Skeletal muscle satellite cell (primary cell): ENCODE results near the gene NLGN1.

Experiments
- H3K27me3 ChIP-seq: 2 replicates; pipeline ENCODE4 v1.7.0; 2013; ENCODE audit warnings: low read length; ENCODE audit not compliant: control insufficient read depth, insufficient read depth
- H3K36me3 ChIP-seq: 2 replicates; pipeline ENCODE4 v1.7.0; 2013; ENCODE audit warnings: mild to moderate bottlenecking, control low read depth, low read length; ENCODE audit not compliant: insufficient read depth
- H3K4me1 ChIP-seq: 2 replicates; pipeline ENCODE4 v1.7.0; 2013; ENCODE audit warnings: low read length; ENCODE audit not compliant: control insufficient read depth, insufficient read depth
- H3K4me2 ChIP-seq: 2 replicates; pipeline ENCODE4 v1.7.0; 2013; ENCODE audit warnings: mild to moderate bottlenecking, low read length
- H3K4me3 ChIP-seq: 2 replicates; pipeline ENCODE4 v1.7.0; 2013; ENCODE audit warnings: low read length
- H3K9ac ChIP-seq: 2 replicates; pipeline ENCODE4 v1.7.0; 2013; ENCODE audit warnings: mild to moderate bottlenecking, low read depth, low read length, moderate library complexity
- H3K9me3 ChIP-seq: replicated peaks from 2 replicates; pipeline ENCODE4 v1.7.0; 2013; ENCODE audit warnings: mild to moderate bottlenecking, control low read depth, low read length

The NLGN1 gene

DNA sequence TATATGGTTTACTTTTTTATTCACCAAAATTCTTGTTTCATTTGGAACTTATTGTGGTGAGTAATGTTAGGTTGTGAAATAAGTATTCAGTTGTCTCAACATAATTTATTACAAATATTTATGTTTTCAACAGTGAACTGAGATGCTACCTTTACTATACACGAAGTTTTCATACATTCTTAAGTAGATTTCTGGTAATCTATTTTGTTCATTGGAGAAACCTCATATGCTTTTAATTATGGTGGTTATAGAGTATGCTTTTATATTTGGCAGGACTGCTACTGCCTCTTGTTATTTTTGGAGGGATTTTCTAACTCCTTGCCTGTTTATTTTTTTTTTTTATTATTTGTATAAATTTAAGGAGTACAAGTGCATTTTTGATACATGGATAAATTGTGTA, 253.1 kb downstream of the NLGN1 start:
- Histone ChIP-seq H3K4me3 (no peak overlapping the region), H3K27me3 (no peaks in the 10 kb centered on the region), H3K4me2 (no peak overlapping the region), H3K9ac (no peak overlapping the region), H3K4me1 (no peaks in the 10 kb centered on the region), H3K9me3 (no peaks in the 10 kb centered on the region), H3K36me3 (no peaks in the 10 kb centered on the region)

DNA sequence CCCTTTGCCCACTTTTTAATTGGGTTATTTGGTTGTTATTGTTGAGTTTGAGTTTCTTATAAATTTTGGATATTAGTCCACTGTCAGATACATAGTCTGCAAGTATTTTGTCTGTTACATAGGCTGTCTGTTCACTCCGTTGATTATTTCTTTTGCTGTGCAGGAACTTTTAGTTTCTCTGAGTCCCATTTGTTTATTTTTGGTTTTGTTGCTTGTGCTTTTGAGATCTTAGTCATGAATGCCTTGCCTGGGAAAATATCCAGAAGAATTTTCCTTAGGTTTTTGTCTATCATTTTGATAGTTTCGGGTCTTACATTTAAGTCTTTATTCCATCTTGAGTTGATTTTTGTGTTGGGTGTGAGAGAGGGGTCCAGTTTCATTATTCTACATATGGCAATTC, 254.5 kb downstream of the NLGN1 start:
- Histone ChIP-seq H3K9ac (no peak overlapping the region), H3K4me1 (no peaks in the 10 kb centered on the region), H3K4me3 (no peak overlapping the region), H3K4me2 (no peak overlapping the region), H3K27me3 (no peaks in the 10 kb centered on the region), H3K9me3 (no peaks in the 10 kb centered on the region), H3K36me3 (no peaks in the 10 kb centered on the region)

DNA sequence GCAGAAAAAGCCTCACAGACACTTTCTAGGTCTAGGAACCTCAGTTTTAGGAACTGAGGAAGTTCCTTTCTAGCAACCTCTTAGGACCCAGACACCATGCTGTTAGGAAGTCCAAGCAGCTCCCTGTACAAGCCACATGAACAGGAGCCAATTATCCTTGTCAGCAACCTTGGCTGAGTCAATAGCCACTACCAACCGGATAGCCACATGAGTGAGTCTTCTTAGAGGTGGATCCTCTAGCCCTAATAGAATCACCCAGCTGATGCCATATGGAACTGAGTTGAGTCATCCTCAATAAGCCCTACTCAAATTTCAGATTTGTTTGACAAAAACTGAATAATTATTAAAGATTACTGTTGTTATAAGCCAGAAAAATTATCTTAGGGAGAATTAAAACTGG, 256.2 kb downstream of the NLGN1 start:
- no peak overlapping the region for H3K9ac ChIP-seq
- no peaks in the 10 kb centered on the region for H3K36me3 ChIP-seq
- no peak overlapping the region for H3K4me3 ChIP-seq
- no peaks in the 10 kb centered on the region for H3K4me1 ChIP-seq
- no peaks in the 10 kb centered on the region for H3K9me3 ChIP-seq
- H3K27me3 ChIP-seq = no peaks in the 10 kb centered on the region
- H3K4me2 ChIP-seq = no peak overlapping the region

DNA sequence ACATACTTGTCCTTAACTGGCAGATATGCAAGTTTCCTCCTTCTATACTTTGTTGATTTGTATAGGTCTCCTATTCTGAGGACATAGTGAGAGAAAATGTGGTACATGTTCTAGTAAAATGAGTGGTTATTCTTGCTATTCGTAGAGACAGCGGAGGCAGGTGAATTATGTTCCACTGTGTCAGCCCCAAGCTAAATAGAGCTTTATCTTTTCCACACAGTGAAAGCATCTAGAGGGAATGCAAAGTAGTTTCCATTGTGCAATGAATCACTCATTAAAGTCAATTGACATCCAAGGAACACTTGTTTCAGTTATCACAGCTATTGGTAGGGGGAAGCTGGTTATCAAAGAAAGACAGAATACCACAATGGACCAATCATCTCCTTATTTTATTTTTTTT, 262.4 kb downstream of the NLGN1 start:
- Histone ChIP-seq H3K4me2 (no peak overlapping the region), H3K4me1 (no peaks in the 10 kb centered on the region), H3K9ac (no peak overlapping the region), H3K36me3 (no peaks in the 10 kb centered on the region), H3K27me3 (no peaks in the 10 kb centered on the region), H3K9me3 (no peaks in the 10 kb centered on the region), H3K4me3 (no peak overlapping the region)

DNA sequence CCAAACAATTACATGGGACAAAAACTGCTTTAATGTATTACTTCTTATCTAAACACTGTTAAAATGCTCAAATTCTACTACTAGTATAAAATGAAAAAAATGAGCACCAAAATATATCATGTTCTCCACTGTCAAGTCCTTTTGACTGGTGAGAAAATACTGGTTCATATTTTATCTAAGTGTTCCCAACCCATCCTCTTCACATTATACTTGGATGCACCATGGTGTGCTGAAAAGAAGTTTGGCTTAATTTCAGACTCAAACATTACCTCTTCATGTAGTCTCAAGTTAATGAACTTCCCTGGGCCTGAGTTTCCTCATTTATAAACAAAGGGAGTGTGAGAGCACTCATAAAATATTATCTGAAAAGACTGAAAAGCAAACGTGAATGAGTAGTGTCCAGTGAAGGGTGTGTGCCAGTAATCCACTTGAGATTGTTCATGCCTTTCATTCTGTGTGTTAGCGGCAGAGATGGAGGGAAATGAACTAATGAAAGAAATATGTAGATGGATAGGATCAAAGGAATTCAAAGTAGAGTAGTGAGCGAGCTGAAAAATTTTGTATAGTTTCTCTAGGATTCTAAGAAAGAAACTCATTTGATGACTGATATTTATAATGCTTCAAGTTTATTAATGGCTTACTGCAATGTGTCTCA, 263.2 kb downstream of the NLGN1 start:
- Histone ChIP-seq H3K9ac (no peak overlapping the region), H3K36me3 (no peaks in the 10 kb centered on the region), H3K4me3 (no peak overlapping the region)

DNA sequence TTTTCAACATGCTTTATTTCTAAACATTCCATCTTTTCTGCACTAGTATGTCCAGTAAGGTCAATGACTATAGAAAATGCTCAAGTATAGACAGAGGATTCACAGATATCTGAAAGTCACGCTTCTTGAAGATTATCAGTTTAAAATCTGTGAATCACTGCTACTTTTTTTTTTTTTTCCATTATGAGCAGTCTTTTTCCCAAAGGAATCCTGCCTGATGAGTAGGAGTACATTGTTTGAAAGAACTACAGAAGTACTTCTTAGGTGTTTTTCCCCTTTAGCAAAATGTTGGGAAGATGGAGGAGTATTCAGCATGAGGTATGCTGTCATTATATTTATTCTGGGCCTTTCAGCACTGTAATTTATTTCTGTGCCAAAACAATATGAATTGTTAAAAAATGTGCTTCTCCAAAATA, 266.2 kb downstream of the NLGN1 start:
- Histone ChIP-seq H3K4me2 (no peak overlapping the region), H3K9ac (no peak overlapping the region), H3K4me1 (no peaks in the 10 kb centered on the region)

More for the DNA sequence above, 263.2 kb downstream of the NLGN1 start:
- H3K4me2 ChIP-seq = no peak overlapping the region
- no peaks in the 10 kb centered on the region for H3K9me3 ChIP-seq
- no peaks in the 10 kb centered on the region for H3K27me3 ChIP-seq
- H3K4me1 ChIP-seq = no peaks in the 10 kb centered on the region

DNA sequence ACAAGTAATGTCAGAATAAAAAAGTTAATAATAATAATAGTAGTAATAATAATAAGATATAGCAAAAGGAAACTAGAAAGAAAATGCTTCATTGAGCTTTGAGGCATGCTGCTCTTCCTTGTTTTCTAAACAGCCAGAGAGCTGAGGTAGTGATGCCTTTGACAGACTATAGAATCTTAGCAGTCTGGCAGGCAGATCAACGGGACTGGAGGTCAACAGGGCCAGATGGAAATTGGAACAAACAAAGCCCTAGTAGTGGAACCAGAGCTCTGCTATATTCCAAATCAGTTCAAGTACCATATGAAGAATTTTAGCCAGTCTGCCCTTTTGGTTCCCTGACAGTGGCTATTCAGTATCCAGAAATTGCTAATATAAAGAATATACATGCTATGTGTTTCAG, 278.6 kb downstream of the NLGN1 start:
- Histone ChIP-seq H3K9ac (no peak overlapping the region), H3K4me3 (no peak overlapping the region), H3K27me3 (no peaks in the 10 kb centered on the region), H3K36me3 (no peaks in the 10 kb centered on the region), H3K4me1 (no peaks in the 10 kb centered on the region), H3K4me2 (no peak overlapping the region), H3K9me3 (no peaks in the 10 kb centered on the region)

More for the DNA sequence above, 266.2 kb downstream of the NLGN1 start:
- no peak overlapping the region for H3K4me3 ChIP-seq
- H3K9me3 ChIP-seq = no peaks in the 10 kb centered on the region
- no peaks in the 10 kb centered on the region for H3K36me3 ChIP-seq
- no peaks in the 10 kb centered on the region for H3K27me3 ChIP-seq

DNA sequence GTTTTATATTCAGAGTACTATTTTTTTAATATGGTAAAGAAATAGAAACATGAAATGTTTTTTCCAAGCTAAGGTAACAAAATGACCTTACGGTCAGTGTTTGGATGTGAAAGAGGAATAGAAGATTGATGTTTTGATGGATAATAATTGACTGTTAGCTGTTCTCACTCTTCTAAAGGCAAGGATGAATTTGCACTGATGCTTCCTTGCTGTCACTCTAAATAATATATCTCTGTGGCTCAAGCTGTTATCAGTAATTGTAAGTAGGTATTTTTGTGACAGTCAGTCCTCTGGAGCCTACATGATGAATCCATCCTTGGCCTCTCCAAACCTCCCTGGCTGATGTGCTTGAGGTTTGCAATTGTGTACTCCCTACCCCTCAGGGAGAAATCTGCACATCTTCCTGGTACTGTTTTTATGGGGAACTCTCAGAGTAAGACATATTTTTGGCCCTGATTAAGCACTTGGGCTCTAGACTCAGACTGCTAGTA, 283.7 kb downstream of the NLGN1 start:
- no peaks in the 10 kb centered on the region for H3K9me3 ChIP-seq
- no peaks in the 10 kb centered on the region for H3K36me3 ChIP-seq
- no peaks in the 10 kb centered on the region for H3K4me1 ChIP-seq
- no peak overlapping the region for H3K4me2 ChIP-seq
- no peak overlapping the region for H3K4me3 ChIP-seq
- H3K27me3 ChIP-seq = no peaks in the 10 kb centered on the region
- no peak overlapping the region for H3K9ac ChIP-seq

DNA sequence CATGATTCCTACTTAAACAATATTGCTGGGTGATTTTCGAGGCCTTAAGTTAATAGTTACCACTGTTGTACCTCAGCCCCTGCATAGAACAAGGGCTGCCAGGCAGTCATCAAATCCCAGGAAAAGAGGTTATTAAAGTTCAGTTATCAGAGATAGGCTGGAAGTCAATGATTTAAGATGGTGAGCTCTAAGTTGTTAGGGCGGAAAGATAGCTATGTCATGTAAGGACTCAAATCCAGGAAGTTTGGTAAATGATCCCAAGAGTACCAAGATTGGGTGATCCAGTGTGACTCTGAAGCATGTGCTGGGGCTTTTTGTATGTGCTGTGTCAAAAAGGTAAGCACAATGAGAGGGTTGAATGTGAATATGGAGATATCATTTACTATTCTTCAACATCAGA, 287.9 kb downstream of the NLGN1 start:
- Histone ChIP-seq H3K9me3 (no peaks in the 10 kb centered on the region), H3K4me2 (no peak overlapping the region), H3K27me3 (no peaks in the 10 kb centered on the region), H3K4me1 (no peaks in the 10 kb centered on the region), H3K36me3 (no peaks in the 10 kb centered on the region), H3K4me3 (no peak overlapping the region), H3K9ac (no peak overlapping the region)

DNA sequence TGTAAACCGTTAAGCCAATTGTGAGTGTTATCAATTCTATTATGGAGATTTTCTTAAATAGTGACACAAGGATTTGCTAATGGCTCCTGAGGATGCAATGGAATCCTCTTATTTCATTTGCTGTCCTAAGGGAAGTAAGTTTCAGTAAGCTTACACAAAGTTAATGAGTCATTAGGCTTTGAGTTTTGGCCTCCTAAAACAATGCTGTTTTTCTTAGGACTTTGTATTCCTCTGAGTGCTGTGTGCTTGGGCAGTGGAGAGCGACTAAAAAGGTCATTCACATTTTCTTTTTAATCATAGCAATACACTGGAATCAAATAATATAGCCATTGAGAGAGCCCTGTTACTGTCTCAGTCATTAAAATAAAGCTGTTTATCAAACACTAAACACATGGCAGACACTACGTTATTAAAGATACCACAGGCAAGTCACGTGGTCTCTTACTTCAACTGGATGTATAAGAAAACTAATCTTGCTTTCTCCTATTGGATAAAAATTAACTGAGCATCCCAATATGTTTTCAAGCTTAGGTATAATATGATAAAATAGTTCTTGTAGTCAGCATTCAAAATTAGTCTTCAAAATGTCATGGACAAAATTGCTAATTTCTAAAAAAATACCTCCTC, 290.8 kb downstream of the NLGN1 start:
- H3K4me1 ChIP-seq = no peaks in the 10 kb centered on the region
- no peak overlapping the region for H3K4me3 ChIP-seq
- no peak overlapping the region for H3K9ac ChIP-seq
- H3K4me2 ChIP-seq = no peak overlapping the region
- H3K36me3 ChIP-seq = no peaks in the 10 kb centered on the region
- no peaks in the 10 kb centered on the region for H3K27me3 ChIP-seq
- no peaks in the 10 kb centered on the region for H3K9me3 ChIP-seq

DNA sequence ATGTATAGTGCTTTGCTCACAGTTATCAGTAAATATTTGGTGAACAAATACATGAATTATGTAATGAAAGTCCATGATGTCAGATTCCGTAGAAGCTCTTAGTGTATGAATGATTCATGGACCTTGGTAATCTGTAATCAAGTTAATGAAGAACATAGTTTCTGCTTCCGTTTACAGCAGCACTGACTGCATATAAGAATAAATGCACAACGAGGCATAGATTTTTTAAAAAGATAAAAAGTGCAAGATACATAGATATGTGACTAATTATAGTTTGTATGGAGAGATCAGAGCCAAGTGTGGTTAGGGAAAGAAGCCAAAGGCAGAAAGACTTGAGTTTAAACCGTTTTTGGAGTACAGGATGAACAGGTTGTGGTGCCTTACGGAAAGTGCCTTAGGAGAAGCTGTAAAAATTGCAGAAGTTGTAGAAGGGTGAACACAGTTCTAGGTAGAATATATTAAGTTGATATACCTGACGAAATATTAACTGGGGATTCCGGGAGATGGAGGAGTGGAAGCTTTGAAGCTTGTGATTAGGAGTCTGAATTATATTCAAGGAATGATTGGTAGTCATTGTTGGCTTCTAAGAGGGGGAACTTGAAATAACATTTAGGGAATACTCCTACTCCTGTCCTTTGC, 293.1 kb downstream of the NLGN1 start:
- no peaks in the 10 kb centered on the region for H3K4me1 ChIP-seq

More for the DNA sequence above, 293.1 kb downstream of the NLGN1 start:
- Histone ChIP-seq H3K9ac (no peak overlapping the region), H3K36me3 (no peaks in the 10 kb centered on the region), H3K4me3 (no peak overlapping the region), H3K9me3 (no peaks in the 10 kb centered on the region), H3K4me2 (no peak overlapping the region), H3K27me3 (no peaks in the 10 kb centered on the region)
